WTC11 (cell line): ENCODE measurements around the gene XRN1. TPM values are rescaled to one million over a fixed set of nuclear protein-coding genes. Genes with fewer than 3 reads are reported as not detected.

Experiments used
- ATAC-seq: fragments of 200-7000 bp; cut with Tn5 transposase; 2 replicates; pipeline ENCODE4 v1.10.0; 2021; ENCODE audit warnings: mild to moderate bottlenecking, moderate library complexity
- CTCF ChIA-PET: fragments of 300-600 bp; sonication (Branson Sonifier 250); formaldehyde crosslinking; loops from one replicate; lab custom pipeline; 2021; ENCODE audit warnings: antibody characterized with exemption; lab: Charles Lee
- POLR2A ChIA-PET: fragments of 350-600 bp; sonication (Branson Sonifier 250); formaldehyde crosslinking; loops from one replicate; lab custom pipeline; 2021; ENCODE audit warnings: antibody characterized with exemption; lab: Charles Lee
- DNase-seq: peaks from one replicate; pipeline ENCODE4 v3.0.0; 2021; ENCODE audit warnings: low spot score
- H3K27ac Mint-ChIP-seq: 2 replicates; pipeline ENCODE4 v1.8.0; 2021; ENCODE audit warnings: mixed read lengths
- H3K27me3 Mint-ChIP-seq: 2 replicates; pipeline ENCODE4 v1.8.0; 2021; ENCODE audit warnings: low read depth, mild to moderate bottlenecking, moderate library complexity, mixed read lengths
- H3K36me3 Mint-ChIP-seq: 2 replicates; pipeline ENCODE4 v1.8.0; 2021; ENCODE audit warnings: mixed read lengths
- H3K4me1 Mint-ChIP-seq: 2 replicates; pipeline ENCODE4 v1.8.0; 2022; ENCODE audit warnings: mixed read lengths
- H3K4me3 Mint-ChIP-seq: 2 replicates; pipeline ENCODE4 v1.8.0; 2021; ENCODE audit warnings: mild to moderate bottlenecking, moderate library complexity, mixed read lengths
- H3K9me3 Mint-ChIP-seq: 2 replicates; pipeline ENCODE4 v1.8.0; 2021; ENCODE audit warnings: mixed read lengths
- ATF6 ChIP-seq: sonication (generic); formaldehyde crosslinking; IDR thresholded peaks from 2 replicates; pipeline ENCODE4 v1.8.1; 2023; ENCODE audit warnings: mild to moderate bottlenecking, missing genetic modification reagents
- EMX1 ChIP-seq: fragments of 250-450 bp; sonication (Bioruptor Pico); IDR thresholded peaks from 2 replicates; pipeline ENCODE4 v1.8.0; 2021; ENCODE audit warnings: mild to moderate bottlenecking
- GRHL2 ChIP-seq: fragments of 250-450 bp; sonication (Bioruptor Pico); IDR thresholded peaks from 2 replicates; pipeline ENCODE4 v1.8.0; 2022; ENCODE audit warnings: mild to moderate bottlenecking, moderate library complexity; ENCODE audit not compliant: insufficient replicate concordance, severe bottlenecking
- HMGA2 ChIP-seq: fragments of 250-450 bp; sonication (Bioruptor Pico); IDR thresholded peaks from 2 replicates; pipeline ENCODE4 v1.4.0; 2021; ENCODE audit warnings: mild to moderate bottlenecking, moderate library complexity
- JUN ChIP-seq: sonication (generic); formaldehyde crosslinking; IDR thresholded peaks from 2 replicates; pipeline ENCODE4 v1.8.0; 2023; ENCODE audit warnings: mild to moderate bottlenecking, missing genetic modification reagents
- NFATC4 ChIP-seq: fragments of 250-450 bp; sonication (Bioruptor Pico); IDR thresholded peaks from 2 replicates; pipeline ENCODE4 v1.9.0; 2021; ENCODE audit warnings: mild to moderate bottlenecking
- PRRX2 ChIP-seq: fragments of 250-450 bp; sonication (Bioruptor Pico); IDR thresholded peaks from 2 replicates; pipeline ENCODE4 v1.8.0; 2021; ENCODE audit warnings: mild to moderate bottlenecking
- SOX15 ChIP-seq: fragments of 250-450 bp; sonication (Bioruptor Pico); IDR thresholded peaks from 2 replicates; pipeline ENCODE4 v1.9.0; 2021; ENCODE audit warnings: mild to moderate bottlenecking
- STAT6 ChIP-seq: sonication (generic); formaldehyde crosslinking; conservative IDR thresholded peaks from 2 replicates; pipeline ENCODE4 v1.8.1; 2023; ENCODE audit warnings: mild to moderate bottlenecking, low read depth, missing genetic modification reagents, moderate library complexity
- ZBTB21 ChIP-seq: sonication (generic); formaldehyde crosslinking; IDR thresholded peaks from 2 replicates; pipeline ENCODE4 v1.8.1; 2023; ENCODE audit warnings: mild to moderate bottlenecking, missing genetic modification reagents, borderline replicate concordance
- ZNF138 ChIP-seq: sonication (generic); formaldehyde crosslinking; conservative IDR thresholded peaks from 2 replicates; pipeline ENCODE4 v1.8.1; 2022; ENCODE audit warnings: mild to moderate bottlenecking, moderate library complexity, missing genetic modification reagents
- ZNF219 ChIP-seq: sonication (generic); formaldehyde crosslinking; IDR thresholded peaks from 2 replicates; pipeline ENCODE4 v1.8.0; 2023; ENCODE audit warnings: missing genetic modification reagents, mild to moderate bottlenecking, borderline replicate concordance
- ZNF232 ChIP-seq: sonication (generic); formaldehyde crosslinking; IDR thresholded peaks from 2 replicates; pipeline ENCODE4 v1.8.0; 2022; ENCODE audit warnings: mild to moderate bottlenecking, missing genetic modification reagents
- ZNF263 ChIP-seq: sonication (generic); formaldehyde crosslinking; IDR thresholded peaks from 2 replicates; pipeline ENCODE4 v1.8.1; 2022; ENCODE audit warnings: low read depth, mild to moderate bottlenecking, moderate library complexity, missing genetic modification reagents
- ZNF423 ChIP-seq: fragments of 250-450 bp; sonication (Bioruptor Pico); IDR thresholded peaks from 2 replicates; pipeline ENCODE4 v2.1.2; 2022; ENCODE audit warnings: mild to moderate bottlenecking, moderate library complexity
- total RNA-seq: library from RNA; stranded (reverse); gene quantifications from 3 replicates; pipeline ENCODE4 v1.2.3, GENCODE V29; 2021
- TF ChIP-seq, protein P1 (sequence below): sonication (generic); formaldehyde crosslinking; IDR thresholded peaks from 2 replicates; pipeline ENCODE4 v1.8.1; 2023; ENCODE audit warnings: mild to moderate bottlenecking, missing genetic modification reagents, moderate library complexity
- TF ChIP-seq, protein P2 (sequence below): sonication (generic); formaldehyde crosslinking; IDR thresholded peaks from 2 replicates; pipeline ENCODE4 v1.8.0; 2023; ENCODE audit warnings: missing genetic modification reagents
- TF ChIP-seq, protein P3 (sequence below): sonication (generic); formaldehyde crosslinking; IDR thresholded peaks from 2 replicates; pipeline ENCODE4 v1.8.0; 2023; ENCODE audit warnings: mild to moderate bottlenecking, missing genetic modification reagents
- TF ChIP-seq, protein P4 (sequence below): sonication (generic); formaldehyde crosslinking; IDR thresholded peaks from 2 replicates; pipeline ENCODE4 v1.8.1; 2022; ENCODE audit warnings: low read depth, mild to moderate bottlenecking, moderate library complexity, missing genetic modification reagents, borderline replicate concordance
- TF ChIP-seq, protein P5 (sequence below): fragments of 250-450 bp; sonication (Bioruptor Pico); IDR thresholded peaks from 2 replicates; pipeline ENCODE4 v1.8.0; 2021; ENCODE audit warnings: mild to moderate bottlenecking
- TF ChIP-seq, protein P6 (sequence below): fragments of 250-450 bp; sonication (Bioruptor Pico); IDR thresholded peaks from 2 replicates; pipeline ENCODE4 v1.9.0; 2021; ENCODE audit warnings: mild to moderate bottlenecking, borderline replicate concordance

Gene XRN1
- total RNA-seq, 1 experiment from 2014 or later: 19.2 TPM

DNA sequence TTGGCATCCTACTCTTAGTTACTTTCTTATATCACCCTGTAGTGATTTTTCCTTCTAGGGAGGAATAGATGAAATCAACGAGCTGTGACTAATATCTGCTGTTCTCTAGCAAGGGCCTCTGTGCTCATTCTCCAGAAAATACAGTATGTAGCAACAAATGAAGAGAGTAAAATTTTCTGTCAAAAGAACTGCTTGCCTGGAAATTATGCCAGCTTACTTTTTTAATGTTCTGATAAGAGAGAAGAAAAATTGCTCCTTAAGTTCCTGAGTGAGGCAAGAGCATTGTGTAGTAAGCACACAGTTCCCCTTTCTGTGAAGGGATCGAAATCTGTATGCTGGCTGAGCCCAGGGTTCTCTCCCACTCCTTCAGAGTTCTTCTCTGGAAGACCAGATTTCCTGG is 171.1 kb downstream of the XRN1 start:
- no peaks in the 10 kb centered on the region for H3K4me1 Mint-ChIP-seq
- DNase-seq (no peak), ATAC-seq (no peak)
- POLR2A ChIA-PET: no interaction called here
- H3K27ac Mint-ChIP-seq: no peak overlapping the region
- peaks cover 15% of the 10 kb centered on the region for H3K27me3 Mint-ChIP-seq
- H3K9me3 Mint-ChIP-seq: peaks cover 15% of the 10 kb centered on the region
- CTCF ChIA-PET: no interaction called here
- TF ChIP-seq STAT6 (CRISPR knock-in tag) (no peak), HMGA2 (CRISPR knock-in tag) (no peak), ZBTB21 (CRISPR knock-in tag) (no peak), GRHL2 (CRISPR knock-in tag) (no peak), NFATC4 (no peak), EMX1 (no peak), ZNF263 (CRISPR knock-in tag) (no peak), SOX15 (CRISPR knock-in tag) (no peak), ZNF232 (CRISPR knock-in tag) (no peak), ZNF423 (CRISPR knock-in tag) (no peak)
- TF ChIP-seq, protein P1, sequence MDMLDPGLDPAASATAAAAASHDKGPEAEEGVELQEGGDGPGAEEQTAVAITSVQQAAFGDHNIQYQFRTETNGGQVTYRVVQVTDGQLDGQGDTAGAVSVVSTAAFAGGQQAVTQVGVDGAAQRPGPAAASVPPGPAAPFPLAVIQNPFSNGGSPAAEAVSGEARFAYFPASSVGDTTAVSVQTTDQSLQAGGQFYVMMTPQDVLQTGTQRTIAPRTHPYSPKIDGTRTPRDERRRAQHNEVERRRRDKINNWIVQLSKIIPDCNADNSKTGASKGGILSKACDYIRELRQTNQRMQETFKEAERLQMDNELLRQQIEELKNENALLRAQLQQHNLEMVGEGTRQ (CRISPR knock-in tag): no peak
- TF ChIP-seq, protein P2, sequence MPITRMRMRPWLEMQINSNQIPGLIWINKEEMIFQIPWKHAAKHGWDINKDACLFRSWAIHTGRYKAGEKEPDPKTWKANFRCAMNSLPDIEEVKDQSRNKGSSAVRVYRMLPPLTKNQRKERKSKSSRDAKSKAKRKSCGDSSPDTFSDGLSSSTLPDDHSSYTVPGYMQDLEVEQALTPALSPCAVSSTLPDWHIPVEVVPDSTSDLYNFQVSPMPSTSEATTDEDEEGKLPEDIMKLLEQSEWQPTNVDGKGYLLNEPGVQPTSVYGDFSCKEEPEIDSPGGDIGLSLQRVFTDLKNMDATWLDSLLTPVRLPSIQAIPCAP: no peak
- TF ChIP-seq, protein P3, sequence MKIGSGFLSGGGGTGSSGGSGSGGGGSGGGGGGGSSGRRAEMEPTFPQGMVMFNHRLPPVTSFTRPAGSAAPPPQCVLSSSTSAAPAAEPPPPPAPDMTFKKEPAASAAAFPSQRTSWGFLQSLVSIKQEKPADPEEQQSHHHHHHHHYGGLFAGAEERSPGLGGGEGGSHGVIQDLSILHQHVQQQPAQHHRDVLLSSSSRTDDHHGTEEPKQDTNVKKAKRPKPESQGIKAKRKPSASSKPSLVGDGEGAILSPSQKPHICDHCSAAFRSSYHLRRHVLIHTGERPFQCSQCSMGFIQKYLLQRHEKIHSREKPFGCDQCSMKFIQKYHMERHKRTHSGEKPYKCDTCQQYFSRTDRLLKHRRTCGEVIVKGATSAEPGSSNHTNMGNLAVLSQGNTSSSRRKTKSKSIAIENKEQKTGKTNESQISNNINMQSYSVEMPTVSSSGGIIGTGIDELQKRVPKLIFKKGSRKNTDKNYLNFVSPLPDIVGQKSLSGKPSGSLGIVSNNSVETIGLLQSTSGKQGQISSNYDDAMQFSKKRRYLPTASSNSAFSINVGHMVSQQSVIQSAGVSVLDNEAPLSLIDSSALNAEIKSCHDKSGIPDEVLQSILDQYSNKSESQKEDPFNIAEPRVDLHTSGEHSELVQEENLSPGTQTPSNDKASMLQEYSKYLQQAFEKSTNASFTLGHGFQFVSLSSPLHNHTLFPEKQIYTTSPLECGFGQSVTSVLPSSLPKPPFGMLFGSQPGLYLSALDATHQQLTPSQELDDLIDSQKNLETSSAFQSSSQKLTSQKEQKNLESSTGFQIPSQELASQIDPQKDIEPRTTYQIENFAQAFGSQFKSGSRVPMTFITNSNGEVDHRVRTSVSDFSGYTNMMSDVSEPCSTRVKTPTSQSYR (CRISPR knock-in tag): no peak
- TF ChIP-seq, protein P4, sequence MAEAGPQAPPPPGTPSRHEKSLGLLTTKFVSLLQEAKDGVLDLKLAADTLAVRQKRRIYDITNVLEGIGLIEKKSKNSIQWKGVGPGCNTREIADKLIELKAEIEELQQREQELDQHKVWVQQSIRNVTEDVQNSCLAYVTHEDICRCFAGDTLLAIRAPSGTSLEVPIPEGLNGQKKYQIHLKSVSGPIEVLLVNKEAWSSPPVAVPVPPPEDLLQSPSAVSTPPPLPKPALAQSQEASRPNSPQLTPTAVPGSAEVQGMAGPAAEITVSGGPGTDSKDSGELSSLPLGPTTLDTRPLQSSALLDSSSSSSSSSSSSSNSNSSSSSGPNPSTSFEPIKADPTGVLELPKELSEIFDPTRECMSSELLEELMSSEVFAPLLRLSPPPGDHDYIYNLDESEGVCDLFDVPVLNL: no peak
- peaks cover 12% of the 10 kb centered on the region for H3K36me3 Mint-ChIP-seq
- no peak overlapping the region for H3K4me3 Mint-ChIP-seq

DNA sequence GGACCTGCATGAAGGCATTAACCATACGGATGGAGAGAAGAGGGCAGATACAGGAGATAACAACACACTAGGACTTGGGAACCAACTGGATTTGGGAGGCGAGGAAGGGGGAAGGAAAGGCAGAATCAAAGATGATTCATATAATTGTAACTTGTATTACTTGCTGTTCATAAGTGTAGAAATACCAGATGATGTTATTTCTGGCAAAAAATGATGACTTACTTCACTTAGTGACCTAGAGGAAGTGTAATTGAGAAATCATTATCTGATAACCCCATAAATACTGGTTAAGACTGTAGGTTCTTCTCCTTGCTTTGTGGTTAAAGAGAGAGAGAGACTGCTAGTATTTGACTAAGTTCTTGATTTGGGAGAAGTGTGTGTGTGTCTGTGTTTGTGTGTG is 172.0 kb downstream of the XRN1 start:
- H3K27ac Mint-ChIP-seq: no peak overlapping the region
- peaks cover 15% of the 10 kb centered on the region for H3K27me3 Mint-ChIP-seq
- no peaks in the 10 kb centered on the region for H3K4me1 Mint-ChIP-seq
- ATAC-seq: no peak
- POLR2A ChIA-PET: no interaction called here
- CTCF ChIA-PET: no interaction called here
- H3K9me3 Mint-ChIP-seq: peaks cover 15% of the 10 kb centered on the region
- peaks cover 12% of the 10 kb centered on the region for H3K36me3 Mint-ChIP-seq
- H3K4me3 Mint-ChIP-seq: no peak overlapping the region
- no peak for DNase-seq
- TF ChIP-seq ATF6 (CRISPR knock-in tag) (no peak), ZNF219 (CRISPR knock-in tag) (no peak), JUN (CRISPR knock-in tag) (no peak), ZNF138 (CRISPR knock-in tag) (no peak), PRRX2 (CRISPR knock-in tag) (no peak)
- TF ChIP-seq, protein P5, sequence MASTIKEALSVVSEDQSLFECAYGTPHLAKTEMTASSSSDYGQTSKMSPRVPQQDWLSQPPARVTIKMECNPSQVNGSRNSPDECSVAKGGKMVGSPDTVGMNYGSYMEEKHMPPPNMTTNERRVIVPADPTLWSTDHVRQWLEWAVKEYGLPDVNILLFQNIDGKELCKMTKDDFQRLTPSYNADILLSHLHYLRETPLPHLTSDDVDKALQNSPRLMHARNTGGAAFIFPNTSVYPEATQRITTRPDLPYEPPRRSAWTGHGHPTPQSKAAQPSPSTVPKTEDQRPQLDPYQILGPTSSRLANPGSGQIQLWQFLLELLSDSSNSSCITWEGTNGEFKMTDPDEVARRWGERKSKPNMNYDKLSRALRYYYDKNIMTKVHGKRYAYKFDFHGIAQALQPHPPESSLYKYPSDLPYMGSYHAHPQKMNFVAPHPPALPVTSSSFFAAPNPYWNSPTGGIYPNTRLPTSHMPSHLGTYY (CRISPR knock-in tag): no peak
- TF ChIP-seq, protein P6, sequence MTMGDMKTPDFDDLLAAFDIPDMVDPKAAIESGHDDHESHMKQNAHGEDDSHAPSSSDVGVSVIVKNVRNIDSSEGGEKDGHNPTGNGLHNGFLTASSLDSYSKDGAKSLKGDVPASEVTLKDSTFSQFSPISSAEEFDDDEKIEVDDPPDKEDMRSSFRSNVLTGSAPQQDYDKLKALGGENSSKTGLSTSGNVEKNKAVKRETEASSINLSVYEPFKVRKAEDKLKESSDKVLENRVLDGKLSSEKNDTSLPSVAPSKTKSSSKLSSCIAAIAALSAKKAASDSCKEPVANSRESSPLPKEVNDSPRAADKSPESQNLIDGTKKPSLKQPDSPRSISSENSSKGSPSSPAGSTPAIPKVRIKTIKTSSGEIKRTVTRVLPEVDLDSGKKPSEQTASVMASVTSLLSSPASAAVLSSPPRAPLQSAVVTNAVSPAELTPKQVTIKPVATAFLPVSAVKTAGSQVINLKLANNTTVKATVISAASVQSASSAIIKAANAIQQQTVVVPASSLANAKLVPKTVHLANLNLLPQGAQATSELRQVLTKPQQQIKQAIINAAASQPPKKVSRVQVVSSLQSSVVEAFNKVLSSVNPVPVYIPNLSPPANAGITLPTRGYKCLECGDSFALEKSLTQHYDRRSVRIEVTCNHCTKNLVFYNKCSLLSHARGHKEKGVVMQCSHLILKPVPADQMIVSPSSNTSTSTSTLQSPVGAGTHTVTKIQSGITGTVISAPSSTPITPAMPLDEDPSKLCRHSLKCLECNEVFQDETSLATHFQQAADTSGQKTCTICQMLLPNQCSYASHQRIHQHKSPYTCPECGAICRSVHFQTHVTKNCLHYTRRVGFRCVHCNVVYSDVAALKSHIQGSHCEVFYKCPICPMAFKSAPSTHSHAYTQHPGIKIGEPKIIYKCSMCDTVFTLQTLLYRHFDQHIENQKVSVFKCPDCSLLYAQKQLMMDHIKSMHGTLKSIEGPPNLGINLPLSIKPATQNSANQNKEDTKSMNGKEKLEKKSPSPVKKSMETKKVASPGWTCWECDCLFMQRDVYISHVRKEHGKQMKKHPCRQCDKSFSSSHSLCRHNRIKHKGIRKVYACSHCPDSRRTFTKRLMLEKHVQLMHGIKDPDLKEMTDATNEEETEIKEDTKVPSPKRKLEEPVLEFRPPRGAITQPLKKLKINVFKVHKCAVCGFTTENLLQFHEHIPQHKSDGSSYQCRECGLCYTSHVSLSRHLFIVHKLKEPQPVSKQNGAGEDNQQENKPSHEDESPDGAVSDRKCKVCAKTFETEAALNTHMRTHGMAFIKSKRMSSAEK (CRISPR knock-in tag): no peak
